Measurements from ENCODE around the gene OSBPL6.

GRCh38 chr2:178365116-178365515 lies 170.8 kb downstream of the OSBPL6 start:
- TF ChIP-seq CTCF (IDR thresholded peaks at IDR 0.05 in 8 of 11, conservative IDR thresholded peaks at IDR 0.05 in 3 of 11) = no peak
- TF ChIP-seq POLR2AphosphoS5 (IDR thresholded peaks at IDR 0.05) = no peak
- no peak for TF ChIP-seq POLR2A (IDR thresholded peaks at IDR 0.05)
